Measurements from ENCODE around the gene ITGA4.

Gene ITGA4

GRCh38 chr2:181574321-181574720 is 117.1 kb downstream of the ITGA4 start:
- DNase-seq (ENCODE audit: low read depth in 2 of 2), result no peak

GRCh38 chr2:181575024-181575649 is 118.0 kb downstream of the ITGA4 start:
- DNase-seq (ENCODE audit: low read depth in 2 of 2), result no peak

- no peak for DNase-seq (ENCODE audit: low read depth in 2 of 2)
Measured at GRCh38 chr2:181575650-181576025, 118.5 kb downstream of the ITGA4 start.

GRCh38 chr2:181576431-181576830 is 119.2 kb downstream of the ITGA4 start:
- no peak for DNase-seq (ENCODE audit: low read depth in 2 of 2)

- no peak for DNase-seq (ENCODE audit: low read depth in 2 of 2)
Measured at GRCh38 chr2:181578829-181579228, 121.6 kb downstream of the ITGA4 start.

GRCh38 chr2:181581534-181581933 is 124.3 kb downstream of the ITGA4 start:
- DNase-seq (ENCODE audit: low read depth in 2 of 2), result no peak

- DNase-seq (ENCODE audit: low read depth in 2 of 2), result no peak
Measured at GRCh38 chr2:181585732-181586131, 128.5 kb downstream of the ITGA4 start.
